Measurements from ENCODE around the gene CLNS1A.

- TF ChIP-seq TAF1 (IDR thresholded peaks at IDR 0.05; ENCODE audit: low read depth): no peak
- no peak for TF ChIP-seq CTCF (IDR thresholded peaks at IDR 0.05; ENCODE audit: poor library complexity, severe bottlenecking)
- no peak for TF ChIP-seq POLR2AphosphoS5 (IDR thresholded peaks at IDR 0.05)
- no peak for TF ChIP-seq EZH2 (IDR thresholded peaks at IDR 0.05; ENCODE audit: borderline replicate concordance, insufficient read depth, low read length, poor library complexity, severe bottlenecking)
- no peak for TF ChIP-seq EP300 (conservative IDR thresholded peaks at IDR 0.05; ENCODE audit: poor library complexity, severe bottlenecking)
- TF ChIP-seq, protein P1, sequence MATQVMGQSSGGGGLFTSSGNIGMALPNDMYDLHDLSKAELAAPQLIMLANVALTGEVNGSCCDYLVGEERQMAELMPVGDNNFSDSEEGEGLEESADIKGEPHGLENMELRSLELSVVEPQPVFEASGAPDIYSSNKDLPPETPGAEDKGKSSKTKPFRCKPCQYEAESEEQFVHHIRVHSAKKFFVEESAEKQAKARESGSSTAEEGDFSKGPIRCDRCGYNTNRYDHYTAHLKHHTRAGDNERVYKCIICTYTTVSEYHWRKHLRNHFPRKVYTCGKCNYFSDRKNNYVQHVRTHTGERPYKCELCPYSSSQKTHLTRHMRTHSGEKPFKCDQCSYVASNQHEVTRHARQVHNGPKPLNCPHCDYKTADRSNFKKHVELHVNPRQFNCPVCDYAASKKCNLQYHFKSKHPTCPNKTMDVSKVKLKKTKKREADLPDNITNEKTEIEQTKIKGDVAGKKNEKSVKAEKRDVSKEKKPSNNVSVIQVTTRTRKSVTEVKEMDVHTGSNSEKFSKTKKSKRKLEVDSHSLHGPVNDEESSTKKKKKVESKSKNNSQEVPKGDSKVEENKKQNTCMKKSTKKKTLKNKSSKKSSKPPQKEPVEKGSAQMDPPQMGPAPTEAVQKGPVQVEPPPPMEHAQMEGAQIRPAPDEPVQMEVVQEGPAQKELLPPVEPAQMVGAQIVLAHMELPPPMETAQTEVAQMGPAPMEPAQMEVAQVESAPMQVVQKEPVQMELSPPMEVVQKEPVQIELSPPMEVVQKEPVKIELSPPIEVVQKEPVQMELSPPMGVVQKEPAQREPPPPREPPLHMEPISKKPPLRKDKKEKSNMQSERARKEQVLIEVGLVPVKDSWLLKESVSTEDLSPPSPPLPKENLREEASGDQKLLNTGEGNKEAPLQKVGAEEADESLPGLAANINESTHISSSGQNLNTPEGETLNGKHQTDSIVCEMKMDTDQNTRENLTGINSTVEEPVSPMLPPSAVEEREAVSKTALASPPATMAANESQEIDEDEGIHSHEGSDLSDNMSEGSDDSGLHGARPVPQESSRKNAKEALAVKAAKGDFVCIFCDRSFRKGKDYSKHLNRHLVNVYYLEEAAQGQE (IDR thresholded peaks at IDR 0.05; ENCODE audit: borderline replicate concordance): no peak
- TF ChIP-seq SMC3 (conservative IDR thresholded peaks at IDR 0.05; ENCODE audit: poor library complexity): no peak
- no peak for TF ChIP-seq MXI1 (conservative IDR thresholded peaks at IDR 0.05; ENCODE audit: poor library complexity, severe bottlenecking)
Observed at GRCh38 chr11:77669848-77670511, 32.4 kb upstream of the CLNS1A start.

Measured in neural cell (in vitro differentiated cells).